Erythroblast (primary cell): ENCODE measurements around the gene RASD2.

ENCODE experiments used
- DNase-seq, 2 experiments: peaks; one replicate each; lab custom pipeline; 2025; lab: John Stamatoyannopoulos, UW
- GATA1 ChIP-seq: IDR thresholded peaks from 2 replicates; pipeline ENCODE4 v1.6.1; 2011; ENCODE audit warnings: low read depth, mild to moderate bottlenecking, control low read depth, low read length, moderate library complexity
- POLR2A ChIP-seq: IDR thresholded peaks from 2 replicates; pipeline ENCODE4 v1.6.1; 2011; ENCODE audit warnings: mild to moderate bottlenecking, low read length

Gene RASD2

DNA sequence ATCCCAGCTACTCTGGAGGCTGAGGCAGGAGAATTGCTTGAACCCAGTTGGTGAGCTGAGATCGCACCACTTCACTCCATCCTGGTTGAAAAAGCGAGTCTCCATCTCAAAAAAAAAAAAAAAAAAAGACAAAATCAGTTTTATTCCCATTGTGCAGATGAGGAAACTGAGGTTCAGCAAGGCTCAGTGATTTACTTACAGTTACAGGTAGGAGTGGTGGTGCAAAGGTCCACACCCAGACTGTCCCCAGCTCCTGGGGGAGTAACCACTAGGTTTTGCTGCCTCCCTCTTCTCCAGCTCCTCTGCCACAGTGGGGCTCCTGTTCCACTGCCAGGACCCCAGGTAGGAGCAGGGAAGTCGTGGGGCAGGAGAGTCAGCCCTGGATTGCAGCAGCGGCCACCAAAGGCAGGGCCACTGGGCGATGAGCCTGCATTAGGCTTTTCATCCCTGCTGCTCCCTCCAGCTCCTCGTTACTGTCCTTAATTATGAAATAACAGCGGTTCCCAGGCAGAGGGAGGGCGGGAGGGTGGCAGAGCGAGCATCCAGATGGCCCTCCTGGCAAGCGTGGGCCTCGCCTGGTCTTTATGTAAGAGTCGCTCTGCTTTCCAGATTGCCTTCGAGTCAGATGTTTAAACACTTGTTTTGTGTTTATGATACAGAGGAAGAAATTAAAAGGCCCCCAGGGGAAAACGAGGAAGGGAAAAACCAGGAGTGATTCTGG, 15.5 kb upstream of the RASD2 start:
- no peak for TF ChIP-seq GATA1
- TF ChIP-seq POLR2A = no peak
- no peak for DNase-seq

- TF ChIP-seq POLR2A (no peak), GATA1 (no peak)
- no peak for DNase-seq
Observed at GRCh38 chr22:35525687-35526332, 14.8 kb upstream of the RASD2 start.

DNA sequence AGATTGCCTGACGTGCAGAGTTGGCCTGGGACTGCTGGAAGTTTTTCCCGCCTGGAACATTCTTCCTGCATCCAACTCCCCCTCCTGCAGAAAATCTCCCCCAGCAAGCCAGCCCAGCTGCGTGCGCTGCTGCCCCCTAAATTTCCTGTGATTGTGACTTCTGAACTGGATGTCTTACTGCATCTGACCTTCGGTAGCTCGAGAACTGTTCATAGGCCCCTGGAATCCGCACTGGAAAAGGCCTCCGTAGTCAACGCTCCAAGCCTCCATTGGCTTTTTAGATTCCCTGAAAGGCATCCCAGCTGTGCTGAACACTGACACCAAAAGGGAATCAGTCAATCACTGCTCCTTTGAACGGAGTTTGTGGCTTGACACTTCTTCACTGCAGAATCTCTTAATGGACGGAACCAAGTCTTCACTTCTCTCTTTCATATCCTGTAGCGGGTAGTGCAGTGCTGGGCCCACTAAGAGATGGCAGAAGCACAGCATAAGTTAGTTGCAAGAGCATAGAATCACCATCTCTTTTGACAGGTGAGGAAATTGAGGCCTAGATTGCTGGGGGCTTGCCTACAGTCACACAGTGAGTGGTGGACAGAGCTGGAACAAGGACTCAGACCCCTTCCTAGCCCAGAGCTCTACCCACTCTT, 14.2 kb upstream of the RASD2 start:
- TF ChIP-seq POLR2A (no peak), GATA1 (no peak)
- DNase-seq = no peak

DNA sequence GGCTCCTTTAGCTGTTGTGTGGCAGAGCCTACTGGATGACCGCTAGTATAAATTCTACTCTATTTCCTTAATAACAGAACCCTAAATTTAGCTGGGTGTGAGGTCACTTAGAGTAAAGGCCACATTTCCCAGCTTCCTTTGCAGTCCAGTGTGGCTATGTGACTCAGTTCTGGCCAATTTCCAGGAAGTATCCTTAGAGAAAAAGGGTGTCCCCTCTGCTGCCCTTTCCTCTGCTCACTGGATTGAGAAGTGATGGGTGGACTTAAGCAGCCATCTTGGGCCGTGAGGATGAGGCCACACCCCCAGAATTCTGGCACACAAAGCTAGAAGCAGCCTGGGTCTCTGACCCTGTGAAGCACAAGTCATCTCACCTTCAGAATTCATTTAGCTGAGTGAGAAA, 11.7 kb upstream of the RASD2 start:
- no peak for TF ChIP-seq POLR2A
- TF ChIP-seq GATA1 = no peak
- no peak for DNase-seq

GRCh38 chr22:35530700-35531099, 9.9 kb upstream of the RASD2 start:
- TF ChIP-seq POLR2A (no peak), GATA1 (no peak)
- no peak for DNase-seq

DNA sequence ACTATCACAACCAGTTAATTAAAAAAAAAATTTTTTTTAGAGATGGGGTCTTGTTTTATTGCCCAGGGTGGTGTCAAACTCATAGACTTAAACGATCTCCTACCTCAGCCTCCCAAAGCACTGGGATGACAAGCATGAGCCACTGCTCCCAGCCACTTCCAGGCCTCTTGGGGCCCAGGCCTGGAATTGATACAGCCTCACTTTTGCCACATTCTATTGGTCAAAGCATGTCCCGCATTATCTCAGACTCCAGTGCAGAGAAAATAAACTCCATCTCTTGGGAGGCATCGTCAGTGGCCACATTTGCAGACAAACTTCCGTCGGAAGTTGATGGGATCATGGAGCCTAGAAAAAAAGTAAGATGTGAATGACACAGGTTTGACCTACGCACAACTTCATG, 9.4 kb upstream of the RASD2 start:
- no peak for DNase-seq
- no peak for TF ChIP-seq POLR2A
- TF ChIP-seq GATA1 = no peak

- TF ChIP-seq POLR2A (no peak), GATA1 (no peak)
- DNase-seq = no peak
Observed at GRCh38 chr22:35531676-35532075, 9.0 kb upstream of the RASD2 start.

- TF ChIP-seq GATA1 (no peak), POLR2A (no peak)
- no peak for DNase-seq
Observed at GRCh38 chr22:35533365-35534029, 7.1 kb upstream of the RASD2 start.

DNA sequence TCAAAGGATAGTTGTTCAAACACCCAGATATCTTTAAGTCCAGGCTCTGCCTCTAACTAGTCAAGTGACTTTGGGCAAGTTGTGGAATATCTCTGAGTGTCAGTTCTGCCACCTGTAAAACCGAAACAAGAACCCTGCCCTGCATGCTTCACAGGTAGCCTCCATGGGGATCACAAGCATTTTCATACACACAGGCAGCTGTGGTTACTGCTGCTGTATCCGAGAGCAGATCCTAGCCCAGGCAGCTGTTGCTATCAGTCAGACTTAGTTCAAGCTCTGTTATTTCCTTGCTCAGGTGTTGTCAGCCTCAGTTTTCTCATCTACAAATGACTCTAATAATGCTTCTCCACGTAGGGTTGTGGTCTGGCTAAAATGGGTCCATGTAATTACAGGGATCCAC, 6.5 kb upstream of the RASD2 start:
- DNase-seq = no peak
- TF ChIP-seq GATA1 (no peak), POLR2A (no peak)

DNA sequence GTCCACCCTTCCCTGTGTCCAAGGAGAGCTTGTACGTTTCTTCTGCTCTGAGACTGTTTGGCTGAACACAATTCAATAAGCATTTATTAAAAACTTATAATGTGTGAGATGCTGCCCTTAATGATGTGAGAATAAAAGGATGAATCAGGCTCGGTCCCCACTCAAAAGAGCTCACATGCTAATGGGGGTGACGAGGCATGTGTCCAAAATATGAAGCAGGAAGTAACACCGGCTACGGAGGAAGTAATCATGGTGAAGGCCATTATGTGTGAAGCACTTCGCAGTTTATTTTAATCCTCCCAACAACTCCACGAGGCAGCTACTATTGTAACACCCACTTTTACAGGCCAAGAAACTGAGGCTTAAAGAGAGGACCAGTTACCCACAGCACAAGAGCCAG, 3.4 kb upstream of the RASD2 start:
- TF ChIP-seq GATA1 = no peak
- TF ChIP-seq POLR2A = no peak
- no peak for DNase-seq

GRCh38 chr22:35538801-35539321, 1.8 kb upstream of the RASD2 start:
- TF ChIP-seq GATA1 (no peak), POLR2A (no peak)
- peak in 1 of 2 experiments; percentile 31 for DNase-seq

DNA sequence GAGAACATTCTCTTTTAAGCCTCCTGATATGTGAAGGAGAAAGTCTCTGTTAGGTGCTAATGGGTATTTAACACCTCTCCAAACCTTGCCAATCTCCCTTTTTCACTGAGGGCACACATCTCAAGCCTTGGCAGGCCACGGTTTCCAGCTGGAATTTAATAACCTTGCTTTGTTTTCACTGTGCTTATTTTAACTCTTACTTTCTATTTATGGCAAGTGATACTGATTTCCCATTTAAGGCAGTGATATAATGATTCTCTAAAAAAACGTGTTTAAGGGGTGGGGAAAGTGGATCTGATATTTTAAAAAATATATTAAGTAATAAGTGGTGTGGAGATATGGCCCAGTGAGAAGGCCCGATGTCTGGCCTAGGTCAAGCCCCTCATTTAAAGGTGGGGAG, 1.1 kb upstream of the RASD2 start:
- no peak for TF ChIP-seq GATA1
- no peak for TF ChIP-seq POLR2A
- no peak for DNase-seq

- DNase-seq = peak; percentile 52 to 69
- TF ChIP-seq GATA1 (no peak), POLR2A (no peak)
Observed at GRCh38 chr22:35539910-35540594, 579 bp upstream of the RASD2 start.
